A549 (cell line): ENCODE measurements around the gene COBL. TPM values are rescaled to one million over a fixed set of nuclear protein-coding genes. Genes with fewer than 3 reads are reported as not detected.

ENCODE experiments used
- ATAC-seq, 2 experiments: fragments of 200-7000 bp in 1 of 2; fragments of >200 bp in 1 of 2; cut with Nextera tagmentation in 1 of 2; cut with Tn5 transposase in 1 of 2; 3 replicates each; pipeline versions ENCODE4 v1.8.0 to v1.9.1; 2018 to 2020; ENCODE audit warnings: mild to moderate bottlenecking in 1 of 2, moderate library complexity in 1 of 2
- CTCF ChIA-PET: fragments of 300-600 bp; sonication (Branson Sonifier 250); formaldehyde crosslinking; extraction: SDS; loops from one replicate; lab custom pipeline; 2021; ENCODE audit warnings: antibody characterized with exemption, inconsistent platforms; lab: Yijun Ruan, JAX
- POLR2A ChIA-PET: fragments of 350-600 bp; formaldehyde crosslinking; extraction: SDS; loops from one replicate; lab custom pipeline; 2021; ENCODE audit warnings: antibody characterized with exemption, inconsistent platforms; lab: Yijun Ruan, JAX
- DNase-seq, 2 experiments: peaks; one replicate each; pipeline versions ENCODE4 v3.0.0 to v3.0.0-alpha.2; 2011 to 2016; ENCODE audit warnings: low read depth in 1 of 2, low spot score in 1 of 2
- FAIRE-seq: peaks from 2 replicates; lab custom pipeline; 2011; peaks lifted over from hg19 to GRCh38; lab: Jason Lieb, UNC
- H3K27ac ChIP-seq, 2 experiments: fragments of >200 bp; sonication (Bioruptor Twin); formaldehyde crosslinking; 3 replicates each; pipeline ENCODE4 v1.5.1; 2016 to 2017
- H3K4me1 ChIP-seq: fragments of >200 bp; sonication (Bioruptor Twin); formaldehyde crosslinking; 3 replicates; pipeline ENCODE4 v1.6.1; 2016
- H3K4me2 ChIP-seq: fragments of >200 bp; sonication (Bioruptor Twin); formaldehyde crosslinking; 3 replicates; pipeline ENCODE4 v1.6.1; 2016
- H3K4me3 ChIP-seq: fragments of >200 bp; sonication (Bioruptor Twin); formaldehyde crosslinking; 3 replicates; pipeline ENCODE4 v1.5.1; 2016
- H3K9me3 ChIP-seq: fragments of >200 bp; sonication (Bioruptor Twin); formaldehyde crosslinking; 3 replicates; pipeline ENCODE4 v1.6.1; 2016
- ESRRA ChIP-seq: fragments of 150-350 bp; IDR thresholded peaks from 2 replicates; pipeline ENCODE4 v1.6.1; 2014; ENCODE audit warnings: mild to moderate bottlenecking, low read length, borderline replicate concordance
- HDAC2 ChIP-seq: fragments of 200-600 bp; sonication (generic); IDR thresholded peaks from 2 replicates; pipeline ENCODE4 v1.6.1; 2016
- HEYL ChIP-seq: fragments of 250-450 bp; sonication (Bioruptor Pico); IDR thresholded peaks from 2 replicates; pipeline ENCODE4 v1.8.0; 2021; ENCODE audit warnings: mild to moderate bottlenecking, moderate library complexity
- HMGXB4 ChIP-seq: fragments of 250-450 bp; sonication (Bioruptor Pico); IDR thresholded peaks from 2 replicates; pipeline ENCODE4 v1.5.0; 2021; ENCODE audit warnings: mild to moderate bottlenecking, moderate library complexity, borderline replicate concordance
- HOXA7 ChIP-seq: fragments of 250-450 bp; sonication (Bioruptor Pico); IDR thresholded peaks from 2 replicates; pipeline ENCODE4 v1.5.0; 2020; ENCODE audit warnings: mild to moderate bottlenecking, moderate library complexity
- HOXB5 ChIP-seq: fragments of 250-450 bp; sonication (Bioruptor Pico); IDR thresholded peaks from 2 replicates; pipeline ENCODE4 v1.5.0; 2020; ENCODE audit warnings: mild to moderate bottlenecking, moderate library complexity
- JUN ChIP-seq, 2 experiments: fragments of >200 bp; sonication (Bioruptor Twin); formaldehyde crosslinking; IDR thresholded peaks; 2 replicates in 1 of 2; 3 replicates in 1 of 2; pipeline ENCODE4 v1.6.1; 2016 to 2017
- KDM5A ChIP-seq: fragments of 200-600 bp; sonication (generic); IDR thresholded peaks from 2 replicates; pipeline ENCODE4 v1.6.1; 2016; ENCODE audit warnings: antibody characterized with exemption, mild to moderate bottlenecking
- MAFK ChIP-seq: fragments of 450-650 bp; IDR thresholded peaks from 2 replicates; pipeline ENCODE4 v1.6.1; 2014; ENCODE audit not compliant: partially characterized antibody
- MAZ ChIP-seq: fragments of 150-350 bp; IDR thresholded peaks from 2 replicates; pipeline ENCODE4 v1.6.1; 2014; ENCODE audit warnings: antibody characterized with exemption, low read depth, low read length, borderline replicate concordance
- MYC ChIP-seq: IDR thresholded peaks from 2 replicates; pipeline ENCODE4 v1.6.1; 2012; ENCODE audit warnings: mild to moderate bottlenecking, inconsistent platforms, low read length, improper control_type of control experiment, borderline replicate concordance
- NFE2L2 ChIP-seq: fragments of 150-350 bp; conservative IDR thresholded peaks from 2 replicates; pipeline ENCODE4 v1.6.1; 2014; ENCODE audit warnings: low read length
- NR3C1 ChIP-seq: fragments of >200 bp; sonication (Bioruptor Twin); formaldehyde crosslinking; IDR thresholded peaks from 3 replicates; pipeline ENCODE4 v1.6.1; 2017
- PHF8 ChIP-seq: fragments of 200-600 bp; sonication (generic); IDR thresholded peaks from 2 replicates; pipeline ENCODE4 v1.6.1; 2016; ENCODE audit warnings: low read depth, mild to moderate bottlenecking, antibody characterized with exemption, moderate library complexity, borderline replicate concordance
- POLR2A ChIP-seq: IDR thresholded peaks from 2 replicates; pipeline ENCODE4 v1.6.1; 2012; ENCODE audit warnings: mild to moderate bottlenecking, low read length
- POLR2AphosphoS2 ChIP-seq: conservative IDR thresholded peaks from 2 replicates; pipeline ENCODE4 v1.6.1; 2012; ENCODE audit warnings: low read length, improper control_type of control experiment, inconsistent platforms
- RARB ChIP-seq: fragments of 250-450 bp; sonication (Bioruptor Pico); IDR thresholded peaks from 2 replicates; pipeline ENCODE4 v1.8.0; 2021; ENCODE audit warnings: mild to moderate bottlenecking, moderate library complexity
- RCOR1 ChIP-seq: fragments of 150-350 bp; IDR thresholded peaks from 2 replicates; pipeline ENCODE4 v1.6.1; 2014; ENCODE audit warnings: antibody characterized with exemption, low read length, low read depth
- SMC3 ChIP-seq: fragments of >200 bp; sonication (Bioruptor Twin); formaldehyde crosslinking; IDR thresholded peaks from 3 replicates; pipeline ENCODE4 v1.6.1; 2018; ENCODE audit warnings: inconsistent platforms
- TP53 ChIP-seq: fragments of 250-450 bp; sonication (Bioruptor Pico); IDR thresholded peaks from 2 replicates; pipeline ENCODE4 v1.5.0; 2021; ENCODE audit warnings: mild to moderate bottlenecking, moderate library complexity
- ZNF302 ChIP-seq: fragments of 250-450 bp; sonication (Bioruptor Pico); IDR thresholded peaks from 2 replicates; pipeline ENCODE4 v1.9.0; 2021; ENCODE audit warnings: inconsistent platforms, mild to moderate bottlenecking, moderate library complexity
- WGBS: methylation state at CpG from one replicate; pipeline ENCODE4 v1.1.6; 2017; ENCODE audit errors: missing lambda C conversion rate; 5-methylcytosine and 5-hydroxymethylcytosine counted together
- polyA plus RNA-seq, 4 experiments: library from polyadenylated mRNA; depleted of rRNA in 3 of 4; stranded (reverse); fragments of >200 nt; fragmentation: RNase III in 1 of 4; extraction: RNeasy Plus Mini Kit Qiagen cat#74134 plus additional on column Dnase treatment in 1 of 4; gene quantifications; 2 replicates in 3 of 4; 3 replicates in 1 of 4; pipeline ENCODE4 v1.2.3, GENCODE V29; 2011 to 2017
- TF ChIP-seq, protein P1 (sequence below): fragments of 450-650 bp; IDR thresholded peaks from 2 replicates; pipeline ENCODE4 v1.6.1; 2014; ENCODE audit warnings: antibody characterized with exemption
- TF ChIP-seq, protein P2 (sequence below): fragments of >200 bp; sonication (Bioruptor Twin); formaldehyde crosslinking; IDR thresholded peaks from 2 replicates; pipeline ENCODE4 v1.6.1; 2016
- TF ChIP-seq, protein P3 (sequence below): fragments of 150-350 bp; IDR thresholded peaks from 2 replicates; pipeline ENCODE4 v1.6.1; 2014; ENCODE audit warnings: low read depth, mild to moderate bottlenecking, low read length

The COBL gene
- polyA plus RNA-seq, 2 of the 4 experiments (the other 2 are of a cell fraction): 1.5 to 7.4 TPM

DNA sequence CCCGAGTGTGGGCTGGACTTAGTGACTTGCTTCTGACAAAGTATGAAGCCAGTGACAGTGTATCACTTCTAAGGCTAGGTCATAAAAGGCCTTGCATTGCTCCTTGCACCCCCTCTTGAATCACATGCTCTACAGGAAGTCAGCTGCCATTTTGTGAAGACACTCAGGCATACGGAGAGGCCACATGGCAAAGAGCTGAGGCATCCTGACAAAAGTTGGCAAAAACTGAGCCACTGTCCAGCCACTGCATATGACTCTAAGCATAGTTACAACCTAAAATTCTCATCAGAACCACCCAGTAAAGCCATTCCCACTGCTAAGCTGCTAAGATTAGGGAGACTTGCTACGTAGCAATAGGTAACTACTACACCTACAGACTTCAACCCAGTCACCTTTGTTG is 18.6 kb downstream of the COBL start:
- WGBS: 84% methylated on average over 3 of the region's 3 CpGs
- no peak overlapping the region for H3K4me3 ChIP-seq
- peaks cover 20% of the 10 kb centered on the region for H3K4me1 ChIP-seq
- no peaks in the 10 kb centered on the region for H3K9me3 ChIP-seq
- no peak overlapping the region for H3K27ac ChIP-seq
- TF ChIP-seq POLR2A: no peak
- TF ChIP-seq RCOR1: no peak
- TF ChIP-seq HOXA7: no peak
- no peak for TF ChIP-seq NR3C1
- TF ChIP-seq RARB (CRISPR knock-in tag): no peak
- TF ChIP-seq NFE2L2: no peak
- no peak for TF ChIP-seq MAZ
- H3K4me2 ChIP-seq: no peak overlapping the region
- no peak for ATAC-seq
- FAIRE-seq: no peak
- DNase-seq: no peak
- ChIA-PET POLR2A (no interaction called here), CTCF (interaction anchor here (0.7 to 2.0 kb wide), 3 partner anchors 10 to 73 kb away, joined by 3 to 5 read pairs (median 4); no protein-coding TSS in a partner anchor)

GRCh38 chr7:51295440-51296245 is 21.0 kb downstream of the COBL start:
- CTCF ChIA-PET: interaction anchor here (0.6 to 1.4 kb wide), 2 partner anchors 10 to 11 kb away, joined by 3 read pairs; no protein-coding TSS in a partner anchor
- ATAC-seq: peak in 1 of 2 experiments; percentile 66; a peak in 3 of 6 replicates
- Histone ChIP-seq H3K4me3 (no peak overlapping the region), H3K9me3 (no peaks in the 10 kb centered on the region), H3K4me2 (peak overlapping the region; percentile 50), H3K27ac (no peak overlapping the region)
- 49% methylated on average over 3 of the region's 3 CpGs for WGBS
- peak; percentile 13 for FAIRE-seq
- peak in 1 of 2 experiments; percentile 41 for DNase-seq
- no peak for TF ChIP-seq KDM5A
- TF ChIP-seq HEYL (CRISPR knock-in tag): no peak
- TF ChIP-seq MYC: no peak
- no peak for TF ChIP-seq SMC3
- no peak for TF ChIP-seq MAZ
- no peak for TF ChIP-seq HDAC2
- TF ChIP-seq HMGXB4: no peak
- TF ChIP-seq, protein P1, sequence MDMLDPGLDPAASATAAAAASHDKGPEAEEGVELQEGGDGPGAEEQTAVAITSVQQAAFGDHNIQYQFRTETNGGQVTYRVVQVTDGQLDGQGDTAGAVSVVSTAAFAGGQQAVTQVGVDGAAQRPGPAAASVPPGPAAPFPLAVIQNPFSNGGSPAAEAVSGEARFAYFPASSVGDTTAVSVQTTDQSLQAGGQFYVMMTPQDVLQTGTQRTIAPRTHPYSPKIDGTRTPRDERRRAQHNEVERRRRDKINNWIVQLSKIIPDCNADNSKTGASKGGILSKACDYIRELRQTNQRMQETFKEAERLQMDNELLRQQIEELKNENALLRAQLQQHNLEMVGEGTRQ: no peak
- TF ChIP-seq ESRRA: no peak
- no peak for TF ChIP-seq TP53 (CRISPR knock-in tag)
- no peak for TF ChIP-seq ZNF302 (CRISPR knock-in tag)
- TF ChIP-seq JUN (IDR thresholded peaks at IDR 0.05): no peak
- TF ChIP-seq, protein P2, sequence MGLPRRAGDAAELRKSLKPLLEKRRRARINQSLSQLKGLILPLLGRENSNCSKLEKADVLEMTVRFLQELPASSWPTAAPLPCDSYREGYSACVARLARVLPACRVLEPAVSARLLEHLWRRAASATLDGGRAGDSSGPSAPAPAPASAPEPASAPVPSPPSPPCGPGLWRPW: no peak
- TF ChIP-seq PHF8: no peak
- no peak for TF ChIP-seq MAFK
- no peak for TF ChIP-seq HOXB5
- TF ChIP-seq, protein P3, sequence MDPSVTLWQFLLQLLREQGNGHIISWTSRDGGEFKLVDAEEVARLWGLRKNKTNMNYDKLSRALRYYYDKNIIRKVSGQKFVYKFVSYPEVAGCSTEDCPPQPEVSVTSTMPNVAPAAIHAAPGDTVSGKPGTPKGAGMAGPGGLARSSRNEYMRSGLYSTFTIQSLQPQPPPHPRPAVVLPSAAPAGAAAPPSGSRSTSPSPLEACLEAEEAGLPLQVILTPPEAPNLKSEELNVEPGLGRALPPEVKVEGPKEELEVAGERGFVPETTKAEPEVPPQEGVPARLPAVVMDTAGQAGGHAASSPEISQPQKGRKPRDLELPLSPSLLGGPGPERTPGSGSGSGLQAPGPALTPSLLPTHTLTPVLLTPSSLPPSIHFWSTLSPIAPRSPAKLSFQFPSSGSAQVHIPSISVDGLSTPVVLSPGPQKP: no peak
- no peak for TF ChIP-seq POLR2AphosphoS2
- TF ChIP-seq, all 56 proteins: peak for 0
- POLR2A ChIA-PET: no interaction called here
- H3K4me1 ChIP-seq: peaks cover 15% of the 10 kb centered on the region; the same call in 2 of the 3 replicates
